GM18520 (cell line): ENCODE results near the gene TRIO.

Experiments
- ATAC-seq: cut with Tn5 transposase; IDR thresholded peaks from one replicate; pipeline ENCODE4 v1.9.1; 2021; ENCODE audit not compliant: unreplicated experiment

Gene TRIO

DNA sequence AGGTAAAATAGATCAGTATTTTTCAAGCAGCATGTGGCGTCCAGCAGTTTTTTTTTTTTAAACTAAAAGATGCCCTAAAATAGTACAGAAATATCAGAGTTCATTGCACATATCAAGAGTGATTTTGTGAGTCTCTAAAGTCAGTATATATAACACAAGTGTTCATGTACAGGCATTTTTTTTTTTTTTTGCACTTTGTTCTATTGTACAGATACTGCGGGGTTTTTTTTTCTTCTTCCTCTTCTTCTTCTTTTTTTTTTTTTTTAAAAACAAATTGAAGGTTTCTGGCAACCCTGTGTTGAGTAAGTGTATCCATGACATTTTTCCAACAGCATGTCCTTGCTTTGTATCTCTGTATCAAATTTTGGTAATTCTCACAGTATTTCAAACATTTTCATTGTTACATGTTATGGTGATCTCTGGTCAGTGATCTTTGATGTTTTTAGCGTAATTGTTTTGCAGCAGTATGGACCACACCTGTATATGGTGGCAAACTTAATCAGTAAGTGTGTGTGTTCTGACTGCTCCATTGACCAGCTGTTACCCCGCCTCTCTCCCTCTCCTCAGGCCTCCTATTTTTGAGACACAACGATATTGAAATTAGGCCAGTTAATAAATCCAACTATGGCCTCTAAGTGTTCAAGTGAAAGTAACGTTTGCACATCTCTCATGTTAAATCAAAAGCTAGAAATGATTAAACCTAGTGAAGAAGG, 76.8 kb downstream of the TRIO start:
- no peak for ATAC-seq

DNA sequence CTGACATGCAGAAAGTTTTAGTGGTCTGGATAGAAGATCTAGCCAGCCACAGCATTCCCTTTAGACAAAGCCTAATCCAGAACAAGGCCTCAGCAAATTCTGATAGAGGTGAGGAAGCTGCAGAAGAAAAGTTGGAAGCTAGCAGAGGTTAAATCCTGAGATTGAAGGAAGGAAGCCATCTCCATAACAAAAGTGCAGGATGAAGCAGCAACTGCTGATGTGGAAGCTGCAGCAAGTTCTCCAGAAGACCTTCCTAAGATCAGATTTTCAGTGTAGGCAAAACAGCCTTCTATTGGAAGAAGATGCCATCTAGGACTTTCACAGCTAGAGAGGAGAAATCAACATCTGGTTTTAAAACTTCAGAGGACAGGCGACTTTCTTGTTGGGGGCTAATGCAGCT, 77.5 kb downstream of the TRIO start:
- no peak for ATAC-seq

DNA sequence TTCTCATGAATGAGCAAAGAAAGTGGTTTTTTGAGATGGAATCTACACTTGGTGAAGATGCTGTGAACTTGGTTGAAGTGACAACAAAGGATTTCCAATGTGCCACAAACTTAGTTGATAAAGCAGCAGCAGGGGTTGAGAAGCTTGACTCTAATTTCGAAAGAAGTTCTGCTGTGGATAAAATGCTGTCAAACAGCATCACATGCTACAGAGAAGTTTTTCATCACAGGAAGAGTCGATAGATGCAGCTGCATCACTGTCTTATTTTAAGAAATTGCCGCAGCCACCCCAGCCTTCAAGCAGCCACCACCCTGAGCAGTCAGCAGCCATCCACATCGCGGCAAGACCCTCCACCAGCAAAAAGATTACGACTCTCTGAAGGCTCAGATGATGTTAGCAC, 78.6 kb downstream of the TRIO start:
- ATAC-seq = no peak

GRCh38 chr5:14222206-14222605, 79.1 kb downstream of the TRIO start:
- ATAC-seq = no peak

- no peak for ATAC-seq
Observed at GRCh38 chr5:14223372-14223771, 80.2 kb downstream of the TRIO start.

- ATAC-seq = no peak
Observed at GRCh38 chr5:14225173-14225834, 82.2 kb downstream of the TRIO start.

DNA sequence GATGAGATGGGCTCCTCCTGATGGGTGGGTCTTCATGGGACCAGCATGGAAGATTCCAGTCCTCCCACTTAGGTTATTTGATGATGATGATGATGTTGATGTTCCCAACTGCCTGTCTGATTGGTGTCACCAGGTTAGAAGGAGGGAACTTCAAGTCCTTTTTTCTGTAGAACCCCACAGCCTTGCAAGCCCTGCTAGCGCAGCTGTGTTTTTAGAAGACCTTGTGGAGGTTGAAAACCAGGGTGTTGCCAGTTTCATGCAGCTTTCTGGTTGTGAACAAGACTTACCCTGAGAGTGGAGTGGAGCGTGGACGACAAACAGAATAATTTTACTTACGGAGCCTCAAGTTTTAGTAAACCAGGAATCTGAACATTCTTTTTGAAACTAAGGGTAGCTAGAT, 83.0 kb downstream of the TRIO start:
- no peak for ATAC-seq

DNA sequence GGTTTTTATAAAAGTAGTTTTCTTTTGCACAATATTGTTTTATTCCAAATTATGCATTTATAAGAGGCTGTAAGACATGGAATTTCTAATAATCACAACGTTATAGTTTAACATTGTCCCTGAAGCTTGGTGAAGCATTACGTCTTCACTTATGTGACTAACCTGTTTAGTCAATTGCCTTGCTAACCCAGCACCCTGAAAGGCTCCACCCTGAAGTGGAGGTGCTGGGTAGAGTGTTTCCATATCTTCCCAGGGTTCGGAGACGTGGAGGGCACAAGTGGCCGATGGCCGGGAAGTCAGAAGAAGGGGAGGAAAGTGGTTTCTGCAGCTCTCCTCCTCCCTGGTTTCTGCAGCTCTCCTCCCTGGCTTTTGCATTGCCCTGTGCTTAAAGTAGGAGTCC, 83.4 kb downstream of the TRIO start:
- no peak for ATAC-seq

DNA sequence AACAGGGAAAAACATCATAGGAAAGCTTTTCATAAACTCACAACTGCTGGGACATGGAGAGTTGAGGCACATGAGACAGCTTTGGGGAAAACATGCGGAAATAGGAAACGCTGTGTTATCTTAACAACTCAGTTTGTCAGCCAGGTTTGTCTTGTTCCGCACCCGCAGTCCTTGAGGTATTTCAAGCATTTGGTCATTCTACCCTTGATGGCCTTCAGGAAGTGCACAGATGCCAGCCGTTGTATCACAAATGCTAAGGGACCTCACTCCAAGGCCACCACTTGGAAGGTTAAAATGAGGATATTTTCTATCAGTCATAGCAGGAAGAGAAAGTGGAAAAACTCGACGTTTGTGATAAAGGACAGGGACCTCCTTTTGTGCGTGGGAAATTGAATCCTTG, 83.8 kb downstream of the TRIO start:
- ATAC-seq = no peak

GRCh38 chr5:14227513-14227912, 84.4 kb downstream of the TRIO start:
- ATAC-seq = no peak

- ATAC-seq = no peak
Observed at GRCh38 chr5:14228219-14228618, 85.1 kb downstream of the TRIO start.

DNA sequence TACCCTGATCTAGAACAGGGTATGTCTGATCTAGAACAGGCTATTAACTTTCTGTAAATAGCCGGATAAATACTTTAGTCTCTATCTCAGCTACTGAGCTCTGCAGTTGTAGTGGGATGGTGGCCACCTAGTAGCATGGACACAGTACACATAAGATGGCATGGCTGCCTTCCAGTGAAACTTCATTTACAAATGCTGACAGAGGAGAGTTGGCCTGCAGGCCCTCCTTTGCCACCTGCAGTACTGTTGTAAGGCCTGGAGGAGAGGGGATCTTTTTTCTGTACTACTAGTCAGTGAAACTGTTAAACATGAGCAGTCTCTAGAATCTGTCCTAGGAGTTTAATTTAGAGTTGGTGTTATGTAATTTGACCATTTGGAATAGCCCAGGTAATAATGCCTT, 86.0 kb downstream of the TRIO start:
- no peak for ATAC-seq

DNA sequence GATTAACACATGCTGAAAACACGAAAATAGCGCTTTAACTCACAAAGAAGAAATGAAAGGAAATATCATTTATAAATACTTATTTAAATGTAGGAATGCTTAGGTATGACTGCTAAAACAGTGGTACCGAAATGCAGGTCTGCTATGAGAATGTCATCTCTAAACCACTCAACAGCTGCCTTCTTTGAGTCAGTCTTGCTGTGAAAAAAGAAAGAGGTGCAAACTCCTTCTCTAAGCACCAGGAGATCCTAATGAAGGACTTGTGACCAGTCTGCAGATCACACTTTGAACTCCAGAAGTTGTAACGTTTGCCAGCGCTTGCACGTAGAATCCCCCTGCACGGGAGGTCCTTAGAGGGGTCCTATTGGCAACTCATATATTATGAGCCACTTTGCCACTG, 86.6 kb downstream of the TRIO start:
- ATAC-seq = no peak

- ATAC-seq = no peak
Observed at GRCh38 chr5:14231156-14231555, 88.0 kb downstream of the TRIO start.

DNA sequence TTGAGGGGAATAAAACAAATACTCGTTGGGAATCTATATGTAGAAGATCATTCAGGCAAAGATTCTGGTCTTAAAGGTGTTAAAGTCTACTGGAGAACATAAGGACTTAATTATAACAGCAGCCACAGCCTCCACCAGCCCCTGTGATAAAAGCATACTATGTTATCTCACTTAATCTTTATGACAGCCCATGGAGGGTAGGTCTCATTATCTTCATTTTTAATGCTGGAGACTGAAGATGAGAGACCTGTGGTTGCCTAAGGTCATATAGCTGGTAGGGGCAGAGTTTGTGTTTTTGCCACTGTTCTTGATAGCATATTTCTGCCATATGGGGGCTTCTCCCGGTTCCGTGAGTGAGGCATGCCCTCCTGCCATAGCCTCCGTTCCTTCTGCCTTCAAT, 88.7 kb downstream of the TRIO start:
- no peak for ATAC-seq

DNA sequence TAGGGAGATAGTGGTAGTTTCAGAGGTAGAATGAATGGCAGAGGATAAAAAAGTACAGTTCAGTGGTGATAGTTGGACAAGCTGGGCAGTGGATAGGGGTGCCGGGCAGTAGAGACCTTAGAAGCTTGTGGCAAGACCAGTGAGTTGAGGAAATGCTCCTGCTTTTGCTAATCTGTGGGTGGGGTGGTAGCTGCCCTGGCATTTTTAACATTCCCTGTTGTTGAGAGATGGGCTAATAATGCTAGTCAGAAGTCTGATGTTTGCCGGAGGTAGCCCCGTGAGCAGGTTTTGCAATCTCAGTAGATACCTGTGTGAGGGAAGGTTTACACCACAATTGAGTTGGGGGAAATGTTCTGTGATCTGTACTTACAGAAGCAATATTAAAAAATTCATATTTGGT, 91.1 kb downstream of the TRIO start:
- no peak for ATAC-seq

GRCh38 chr5:14235872-14236271, 92.7 kb downstream of the TRIO start:
- no peak for ATAC-seq

GRCh38 chr5:14236757-14237156, 93.6 kb downstream of the TRIO start:
- ATAC-seq = no peak

DNA sequence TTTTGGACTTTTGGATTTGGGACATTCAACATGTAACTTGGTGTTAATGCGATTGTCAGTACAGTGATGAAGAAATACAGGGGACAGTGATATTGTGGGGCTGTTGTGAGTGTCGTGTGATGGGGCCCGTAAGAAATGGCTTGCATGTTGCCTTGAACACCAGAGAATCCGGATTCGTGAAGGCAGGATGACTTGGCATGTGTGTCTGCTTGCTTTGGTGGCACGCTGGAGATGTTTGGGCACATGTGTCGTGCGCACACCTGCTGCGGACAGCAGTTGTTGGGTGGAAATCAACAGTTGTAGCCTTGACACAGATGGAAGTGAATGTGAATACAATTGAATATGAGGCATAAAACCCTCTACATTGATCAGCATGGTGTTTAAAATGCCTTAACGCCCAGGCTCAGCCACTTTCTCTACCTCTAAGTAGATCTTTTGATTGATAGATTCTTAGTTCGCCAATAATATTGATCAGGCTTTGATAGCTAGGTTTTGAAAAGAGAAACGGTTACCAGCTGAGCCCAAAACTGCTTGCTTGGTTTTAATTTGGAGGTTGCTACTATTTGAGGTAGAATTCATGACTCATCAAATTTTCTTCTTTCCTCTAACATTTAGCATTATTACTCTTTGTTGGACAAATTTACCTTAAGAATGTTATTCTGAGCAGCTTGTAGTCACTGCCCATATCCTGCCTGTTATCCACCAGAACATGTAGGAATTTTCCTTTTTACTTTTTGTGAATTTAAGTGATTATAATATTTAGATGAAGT, 94.4 kb downstream of the TRIO start:
- ATAC-seq = no peak

- no peak for ATAC-seq
Observed at GRCh38 chr5:14238272-14238671, 95.1 kb downstream of the TRIO start.

GRCh38 chr5:14239404-14239803, 96.3 kb downstream of the TRIO start:
- no peak for ATAC-seq

DNA sequence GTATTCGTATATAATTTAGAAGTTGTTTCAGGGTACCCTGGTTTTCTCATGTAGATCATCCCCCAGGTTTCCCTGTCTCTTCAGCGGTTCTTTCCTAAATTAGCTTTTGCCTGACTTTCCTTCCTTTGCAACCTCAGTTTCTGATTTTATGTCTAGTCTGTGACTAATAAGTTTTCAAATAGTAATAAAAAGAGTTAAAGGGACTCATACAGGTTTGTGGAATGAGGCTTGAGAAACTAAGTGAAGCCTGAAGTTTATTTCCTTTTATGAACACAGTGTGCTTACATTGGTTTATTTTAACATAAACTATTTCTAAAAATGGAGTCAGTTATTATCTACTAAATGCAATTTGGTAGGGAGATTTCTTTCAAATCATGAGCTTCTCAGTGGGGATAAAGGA, 96.8 kb downstream of the TRIO start:
- ATAC-seq = no peak
